Measurements from ENCODE around the gene FAM83D. TPM values are rescaled to one million over a fixed set of nuclear protein-coding genes. Genes with fewer than 3 reads are reported as not detected.

Gene FAM83D
- total and polyA plus RNA-seq, 2 of the 4 experiments (the other 2 are of a cell fraction): 20.4 to 26.4 TPM

DNA sequence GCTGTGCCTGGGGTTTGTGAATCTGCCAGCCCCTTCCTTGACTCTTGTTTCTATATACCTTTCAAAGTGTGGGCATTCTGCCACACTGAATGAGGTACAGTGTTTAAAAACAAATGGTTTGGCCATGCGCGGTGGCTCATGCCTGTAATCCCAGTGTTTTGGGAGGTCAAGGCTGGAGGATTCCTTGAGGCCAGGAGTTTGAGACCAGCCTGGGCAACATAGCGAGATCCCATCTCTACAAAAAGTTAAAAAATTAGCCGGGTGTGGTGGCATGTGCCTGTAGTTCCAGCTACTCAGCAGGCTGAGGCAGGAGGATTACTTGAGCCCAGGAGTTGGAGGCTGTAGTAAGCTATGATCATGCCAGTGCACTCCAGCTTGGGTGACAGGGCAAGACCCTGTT lies 5.8 kb downstream of the FAM83D start:
- Histone ChIP-seq H4K8ac (ENCODE audit: low read depth in 2 of 2, low read length in 2 of 2) (peak overlapping the region in 1 of 2 experiments; percentile 78; a peak in 2 of 4 replicates), H3K56ac (ENCODE audit: extremely low read depth, insufficient read depth, low read length) (no peak overlapping the region), H2AK9ac (replicated peaks; ENCODE audit: low read depth, low read length, poor library complexity) (no peak overlapping the region), H3K9me1 (ENCODE audit: insufficient read depth, low read length) (peaks cover 19% of the 10 kb centered on the region), H4K5ac (ENCODE audit: low read depth, low read length) (peak overlapping the region; percentile 31; the same call in 1 of the 2 replicates), H3K79me1 (ENCODE audit: low read depth in 1 of 2, low read length in 2 of 2) (peaks cover 20 to 57% of the 10 kb centered on the region in 2 experiments), H3K9me3 (ENCODE audit: control insufficient read depth, insufficient read depth, low read length) (no peaks in the 10 kb centered on the region), H2BK15ac (ENCODE audit: low read depth, low read length) (no peak overlapping the region), H3K27ac (ENCODE audit: insufficient read depth, low read length) (peak overlapping the region; percentile 6; the same call in 1 of the 2 replicates), H3K4me3 (ENCODE audit: insufficient read depth, low read depth, low read length) (no peak overlapping the region), H2BK5ac (ENCODE audit: low read depth, low read length, poor library complexity, severe bottlenecking) (no peak overlapping the region), H2BK20ac (ENCODE audit: low read depth, low read length) (no peak overlapping the region), H2AK5ac (ENCODE audit: low read depth, low read length) (no peak overlapping the region), H3K4me2 (ENCODE audit: low read depth, low read length) (no peak overlapping the region), H3K36me3 (ENCODE audit: control insufficient read depth, insufficient read depth, low read length) (no peaks in the 10 kb centered on the region), H3K18ac (ENCODE audit: low read depth, low read length) (no peak overlapping the region), H4K20me1 (ENCODE audit: insufficient read depth, low read length) (peaks cover 11% of the 10 kb centered on the region; the same call in 1 of the 2 replicates), H3K27me3 (ENCODE audit: control insufficient read depth, insufficient read depth, low read length) (no peaks in the 10 kb centered on the region), H2AFZ (replicated peaks; ENCODE audit: low read length, poor library complexity) (peak overlapping the region; percentile 8), H2BK120ac (ENCODE audit: low read depth, low read length) (no peak overlapping the region), H3K4ac (ENCODE audit: low read depth, low read length) (no peak overlapping the region), H3K23ac (ENCODE audit: low read depth, low read length) (no peak overlapping the region), H3K9ac (ENCODE audit: low read depth, low read length) (no peak overlapping the region), H3K14ac (replicated peaks; ENCODE audit: low read depth, low read length) (no peak overlapping the region), H4K91ac (ENCODE audit: insufficient read depth, low read depth, low read length) (no peak overlapping the region), H3K4me1 (ENCODE audit: control insufficient read depth, insufficient read depth, low read length) (peaks cover 13% of the 10 kb centered on the region)
- dilution Hi-C loops (cut with HindIII; ENCODE audit: low sequenced_read_pairs, unreplicated experiment) (no loop called here), intact Hi-C loops (cut with micrococcal nuclease) (no loop called here), in situ Hi-C loops (cut with MboI; ENCODE audit: low sequenced_read_pairs) (no loop called here)
- BruUV-seq (replicated peaks): no TSS peak
- ChIA-PET CTCF (interaction anchor here (1.1 kb wide), 1 partner anchor 31 kb away, joined by 3 read pairs; the partner anchor contains the start of gene DHX35), POLR2A (ENCODE audit: unreplicated experiment) (interaction anchor here (0.8 kb wide), 1 partner anchor 9 kb away, joined by 3 read pairs; no protein-coding TSS in a partner anchor)
- ATAC-seq (ENCODE audit: low read depth) (no peak), DNase-seq (no peak)
- WGBS, 2 experiments (ENCODE audit: extremely low coverage in 2 of 2, insufficient read length in 1 of 2): no CpG with 5 or more reads among the region's 4 CpGs
- no peak for TF ChIP-seq RFX5 (IDR thresholded peaks at IDR 0.05; ENCODE audit: low read depth, low read length)
- no peak for TF ChIP-seq MAZ (IDR thresholded peaks at IDR 0.05; ENCODE audit: borderline replicate concordance, low read depth, low read length)
- no peak for TF ChIP-seq ELK1 (IDR thresholded peaks at IDR 0.05; ENCODE audit: borderline replicate concordance, low read depth, low read length)
- no peak for TF ChIP-seq RAD21 (IDR thresholded peaks at IDR 0.05; ENCODE audit: low read length)
- TF ChIP-seq SMC3 (IDR thresholded peaks at IDR 0.05; ENCODE audit: low read depth, low read length): no peak
- no peak for TF ChIP-seq CHD1 (IDR thresholded peaks at IDR 0.05; ENCODE audit: low read depth, low read length)
- no peak for TF ChIP-seq FOS (IDR thresholded peaks at IDR 0.05; ENCODE audit: low read depth, low read length)
- TF ChIP-seq CTCF (conservative IDR thresholded peaks at IDR 0.05; ENCODE audit: low read depth, low read length): no peak
- no peak for TF ChIP-seq BHLHE40 (IDR thresholded peaks at IDR 0.05; ENCODE audit: low read depth, low read length)
- no peak for TF ChIP-seq CEBPB (IDR thresholded peaks at IDR 0.05; ENCODE audit: low read depth, low read length)
- TF ChIP-seq MXI1 (IDR thresholded peaks at IDR 0.05; ENCODE audit: borderline replicate concordance, low read depth, low read length): no peak
- no peak for TF ChIP-seq RCOR1 (IDR thresholded peaks at IDR 0.05; ENCODE audit: insufficient replicate concordance, low read length)
- TF ChIP-seq MAFK (IDR thresholded peaks at IDR 0.05; ENCODE audit: low read depth, low read length): no peak
- no peak for TF ChIP-seq POLR2A (IDR thresholded peaks at IDR 0.05; ENCODE audit: low read depth, low read length)
- TF ChIP-seq NFE2L2 (IDR thresholded peaks at IDR 0.05; ENCODE audit: low read depth, low read length): no peak
- TF ChIP-seq, protein P1, sequence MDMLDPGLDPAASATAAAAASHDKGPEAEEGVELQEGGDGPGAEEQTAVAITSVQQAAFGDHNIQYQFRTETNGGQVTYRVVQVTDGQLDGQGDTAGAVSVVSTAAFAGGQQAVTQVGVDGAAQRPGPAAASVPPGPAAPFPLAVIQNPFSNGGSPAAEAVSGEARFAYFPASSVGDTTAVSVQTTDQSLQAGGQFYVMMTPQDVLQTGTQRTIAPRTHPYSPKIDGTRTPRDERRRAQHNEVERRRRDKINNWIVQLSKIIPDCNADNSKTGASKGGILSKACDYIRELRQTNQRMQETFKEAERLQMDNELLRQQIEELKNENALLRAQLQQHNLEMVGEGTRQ (IDR thresholded peaks at IDR 0.05; ENCODE audit: low read depth, low read length): no peak

Data from IMR-90 (cell line).